Activated T-cell treated with anti-CD3 and anti-CD28 coated beads, Interleukin-2, amount 50 U/mL, for 4 hours (primary cell): ENCODE results near the gene ZMIZ1. TPM values are rescaled to one million over a fixed set of nuclear protein-coding genes. Genes with fewer than 3 reads are reported as not detected.
A peak's percentile ranks its signal among the peaks of the same experiment; 100 is the strongest.

Source experiments
- ATAC-seq, 2 donors: fragments of 200-7000 bp; cut with Tn5 transposase; one replicate each; pipeline ENCODE4 v1.10.0; 2021
- DNase-seq: peaks from one replicate; pipeline ENCODE4 v3.0.0-alpha.2; 2020
- H3K27me3 Mint-ChIP-seq: one replicate; pipeline ENCODE4 v1.8.0; 2021; ENCODE audit warnings: low read depth, mixed read lengths
- H3K36me3 Mint-ChIP-seq: one replicate; pipeline ENCODE4 v1.8.0; 2022; ENCODE audit warnings: mixed read lengths; ENCODE audit not compliant: insufficient read depth
- H3K4me1 Mint-ChIP-seq: one replicate; pipeline ENCODE4 v1.8.0; 2021; ENCODE audit warnings: low read depth, mixed read lengths
- H3K4me3 Mint-ChIP-seq: one replicate; pipeline ENCODE4 v1.8.0; 2021; ENCODE audit warnings: mild to moderate bottlenecking, moderate library complexity, mixed read lengths
- H3K9me3 Mint-ChIP-seq: one replicate; pipeline ENCODE4 v1.8.0; 2021; ENCODE audit warnings: mixed read lengths
- total RNA-seq, 3 donors: library from RNA; stranded (reverse); gene quantifications; one replicate each; pipeline ENCODE4 v1.2.1, GENCODE V29; 2021

Gene ZMIZ1
- total RNA-seq, 3 donors from 2014 or later, result 17.7 to 21.0 (median 18.0) TPM

GRCh38 chr10:79128241-79128922, 59.6 kb downstream of the ZMIZ1 start:
- H3K4me3 Mint-ChIP-seq, result no peak overlapping the region
- no peaks in the 10 kb centered on the region for H3K27me3 Mint-ChIP-seq
- peaks cover 18% of the 10 kb centered on the region for H3K4me1 Mint-ChIP-seq
- no peak for ATAC-seq
- H3K36me3 Mint-ChIP-seq, result peaks cover 4% of the 10 kb centered on the region
- no peak for DNase-seq
- no peaks in the 10 kb centered on the region for H3K9me3 Mint-ChIP-seq

GRCh38 chr10:79128923-79129305, 60.1 kb downstream of the ZMIZ1 start:
- Mint-ChIP-seq H3K9me3 (no peaks in the 10 kb centered on the region), H3K4me3 (no peak overlapping the region), H3K27me3 (no peaks in the 10 kb centered on the region), H3K36me3 (peaks cover 4% of the 10 kb centered on the region), H3K4me1 (peaks cover 18% of the 10 kb centered on the region)
- ATAC-seq (no peak), DNase-seq (no peak)

- Mint-ChIP-seq H3K9me3 (no peaks in the 10 kb centered on the region), H3K27me3 (no peaks in the 10 kb centered on the region), H3K4me1 (peaks cover 18% of the 10 kb centered on the region), H3K4me3 (no peak overlapping the region), H3K36me3 (peaks cover 4% of the 10 kb centered on the region)
- DNase-seq (no peak), ATAC-seq (no peak)
Measured at GRCh38 chr10:79129361-79129997, 60.7 kb downstream of the ZMIZ1 start.

GRCh38 chr10:79130255-79130654, 61.5 kb downstream of the ZMIZ1 start:
- Mint-ChIP-seq H3K4me1 (peaks cover 19% of the 10 kb centered on the region), H3K36me3 (peaks cover 4% of the 10 kb centered on the region), H3K4me3 (no peak overlapping the region), H3K9me3 (no peaks in the 10 kb centered on the region), H3K27me3 (no peaks in the 10 kb centered on the region)
- ATAC-seq (no peak), DNase-seq (no peak)

GRCh38 chr10:79130846-79131245, 62.1 kb downstream of the ZMIZ1 start:
- Mint-ChIP-seq H3K36me3 (peaks cover 4% of the 10 kb centered on the region), H3K4me3 (no peak overlapping the region), H3K9me3 (no peaks in the 10 kb centered on the region), H3K27me3 (no peaks in the 10 kb centered on the region), H3K4me1 (peaks cover 24% of the 10 kb centered on the region)
- no peak for ATAC-seq
- no peak for DNase-seq

- Mint-ChIP-seq H3K27me3 (no peaks in the 10 kb centered on the region), H3K4me3 (no peak overlapping the region), H3K36me3 (peaks cover 4% of the 10 kb centered on the region), H3K9me3 (no peaks in the 10 kb centered on the region), H3K4me1 (peaks cover 34% of the 10 kb centered on the region)
- no peak for DNase-seq
- no peak for ATAC-seq
Measured at GRCh38 chr10:79131836-79132631, 63.3 kb downstream of the ZMIZ1 start.

GRCh38 chr10:79132681-79133381, 64.1 kb downstream of the ZMIZ1 start:
- Mint-ChIP-seq H3K36me3 (peaks cover 4% of the 10 kb centered on the region), H3K9me3 (no peaks in the 10 kb centered on the region), H3K4me3 (no peak overlapping the region), H3K4me1 (peaks cover 41% of the 10 kb centered on the region), H3K27me3 (no peaks in the 10 kb centered on the region)
- no peak for DNase-seq
- ATAC-seq, result no peak

- peaks cover 47% of the 10 kb centered on the region for H3K4me1 Mint-ChIP-seq
- ATAC-seq (no peak), DNase-seq (no peak)
- no peaks in the 10 kb centered on the region for H3K9me3 Mint-ChIP-seq
- peaks cover 4% of the 10 kb centered on the region for H3K36me3 Mint-ChIP-seq
- H3K4me3 Mint-ChIP-seq, result no peak overlapping the region
- no peaks in the 10 kb centered on the region for H3K27me3 Mint-ChIP-seq
Measured at GRCh38 chr10:79133416-79133815, 64.7 kb downstream of the ZMIZ1 start.

GRCh38 chr10:79135790-79136189, 67.0 kb downstream of the ZMIZ1 start:
- ATAC-seq (no peak), DNase-seq (no peak)
- Mint-ChIP-seq H3K36me3 (peaks cover 10% of the 10 kb centered on the region), H3K27me3 (no peaks in the 10 kb centered on the region), H3K4me1 (peaks cover 51% of the 10 kb centered on the region), H3K4me3 (no peak overlapping the region), H3K9me3 (no peaks in the 10 kb centered on the region)

- H3K4me3 Mint-ChIP-seq, result peak overlapping the region; percentile 35
- no peaks in the 10 kb centered on the region for H3K27me3 Mint-ChIP-seq
- H3K4me1 Mint-ChIP-seq, result peaks cover 51% of the 10 kb centered on the region
- ATAC-seq (peak in 1 of 2 donors; percentile 23), DNase-seq (no peak)
- no peaks in the 10 kb centered on the region for H3K9me3 Mint-ChIP-seq
- peaks cover 14% of the 10 kb centered on the region for H3K36me3 Mint-ChIP-seq
Measured at GRCh38 chr10:79136236-79137005, 67.7 kb downstream of the ZMIZ1 start.

- peaks cover 55% of the 10 kb centered on the region for H3K4me1 Mint-ChIP-seq
- no peak for DNase-seq
- H3K4me3 Mint-ChIP-seq, result peak overlapping the region; percentile 55
- H3K27me3 Mint-ChIP-seq, result no peaks in the 10 kb centered on the region
- ATAC-seq, result peak; percentile 25 to 27
- H3K36me3 Mint-ChIP-seq, result peaks cover 18% of the 10 kb centered on the region
- H3K9me3 Mint-ChIP-seq, result no peaks in the 10 kb centered on the region
Measured at GRCh38 chr10:79137300-79137756, 68.6 kb downstream of the ZMIZ1 start.

GRCh38 chr10:79137826-79138225, 69.1 kb downstream of the ZMIZ1 start:
- peak overlapping the region; percentile 45 for H3K4me3 Mint-ChIP-seq
- no peaks in the 10 kb centered on the region for H3K27me3 Mint-ChIP-seq
- peak; percentile 68 to 75 for ATAC-seq
- H3K9me3 Mint-ChIP-seq, result no peaks in the 10 kb centered on the region
- H3K36me3 Mint-ChIP-seq, result peaks cover 19% of the 10 kb centered on the region
- peaks cover 55% of the 10 kb centered on the region for H3K4me1 Mint-ChIP-seq
- no peak for DNase-seq

GRCh38 chr10:79138449-79139123, 69.8 kb downstream of the ZMIZ1 start:
- DNase-seq (no peak), ATAC-seq (no peak)
- Mint-ChIP-seq H3K9me3 (no peaks in the 10 kb centered on the region), H3K4me3 (peak overlapping the region; percentile 17), H3K27me3 (no peaks in the 10 kb centered on the region), H3K4me1 (peaks cover 56% of the 10 kb centered on the region), H3K36me3 (peaks cover 14% of the 10 kb centered on the region)
